ENCODE data around the gene PCBP3. TPM values are rescaled to one million over a fixed set of nuclear protein-coding genes. Genes with fewer than 3 reads are reported as not detected.

The PCBP3 gene
- total RNA-seq, 1 experiment from 2014 or later = 10.9 TPM

DNA sequence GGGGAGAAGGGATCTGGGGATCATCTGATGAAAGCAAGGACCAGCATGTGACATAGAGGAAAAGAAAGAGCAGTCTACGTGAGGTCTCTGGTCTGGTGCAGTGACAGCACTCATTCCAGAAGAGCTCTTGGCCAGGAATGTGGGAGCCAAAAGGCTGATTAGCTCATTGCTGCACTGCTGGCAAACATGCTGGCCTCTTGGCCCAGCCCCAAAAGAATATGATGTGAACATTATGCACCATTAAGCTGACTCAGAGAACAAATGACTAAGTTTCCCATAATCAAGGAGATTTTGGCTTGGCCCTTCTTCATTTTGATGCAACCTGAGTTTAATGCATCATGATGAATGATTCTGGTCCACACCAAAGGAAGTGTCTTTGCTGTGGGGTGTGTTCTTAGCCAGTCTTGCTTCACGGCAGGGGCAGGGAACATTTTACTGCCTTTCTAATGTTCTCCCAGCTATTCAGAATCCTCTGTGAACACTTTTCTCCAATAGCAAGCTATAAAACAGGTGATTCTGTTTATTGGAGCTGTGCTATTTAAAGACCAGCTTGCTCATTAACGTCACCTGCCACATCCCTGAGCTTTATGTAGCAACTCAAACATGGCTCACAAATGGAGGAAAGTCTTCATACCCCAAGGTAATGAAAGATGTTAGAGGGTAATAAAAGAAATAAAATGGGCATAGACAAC, 55.1 kb downstream of the PCBP3 start:
- Mint-ChIP-seq H3K9me3 (0 out of 5 replicates have a peak, but pooled peaks cover 2 to 7% of the 10 kb centered on the region in 2 experiments), H3K4me3 (no peak overlapping the region), H3K27ac (no peak overlapping the region), H3K36me3 (ENCODE audit: insufficient read depth in 1 of 3, low read depth in 3 of 3) (no peaks in the 10 kb centered on the region; a peak in 2 of 7 replicates), H3K4me1 (no peaks in the 10 kb centered on the region), H3K27me3 (ENCODE audit: low read depth) (no peaks in the 10 kb centered on the region)
- no peak overlapping the region for H2BK120ac ChIP-seq (ENCODE audit: low read depth, low read length, poor library complexity, severe bottlenecking)
- no peak overlapping the region for H3K23ac ChIP-seq (ENCODE audit: insufficient read length, low read depth, low read length)
- no peak overlapping the region for H2AK5ac ChIP-seq (ENCODE audit: insufficient read length, low read length)
- no peak for DNase-seq
- H2AFZ ChIP-seq (ENCODE audit: low read length) = no peak overlapping the region
- H3K4me1 ChIP-seq (ENCODE audit: insufficient read depth, low read length) = no peaks in the 10 kb centered on the region
- H3K79me2 ChIP-seq (ENCODE audit: insufficient read depth, low read length) = no peaks in the 10 kb centered on the region
- TF ChIP-seq, protein P1, sequence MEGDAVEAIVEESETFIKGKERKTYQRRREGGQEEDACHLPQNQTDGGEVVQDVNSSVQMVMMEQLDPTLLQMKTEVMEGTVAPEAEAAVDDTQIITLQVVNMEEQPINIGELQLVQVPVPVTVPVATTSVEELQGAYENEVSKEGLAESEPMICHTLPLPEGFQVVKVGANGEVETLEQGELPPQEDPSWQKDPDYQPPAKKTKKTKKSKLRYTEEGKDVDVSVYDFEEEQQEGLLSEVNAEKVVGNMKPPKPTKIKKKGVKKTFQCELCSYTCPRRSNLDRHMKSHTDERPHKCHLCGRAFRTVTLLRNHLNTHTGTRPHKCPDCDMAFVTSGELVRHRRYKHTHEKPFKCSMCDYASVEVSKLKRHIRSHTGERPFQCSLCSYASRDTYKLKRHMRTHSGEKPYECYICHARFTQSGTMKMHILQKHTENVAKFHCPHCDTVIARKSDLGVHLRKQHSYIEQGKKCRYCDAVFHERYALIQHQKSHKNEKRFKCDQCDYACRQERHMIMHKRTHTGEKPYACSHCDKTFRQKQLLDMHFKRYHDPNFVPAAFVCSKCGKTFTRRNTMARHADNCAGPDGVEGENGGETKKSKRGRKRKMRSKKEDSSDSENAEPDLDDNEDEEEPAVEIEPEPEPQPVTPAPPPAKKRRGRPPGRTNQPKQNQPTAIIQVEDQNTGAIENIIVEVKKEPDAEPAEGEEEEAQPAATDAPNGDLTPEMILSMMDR (conservative IDR thresholded peaks at IDR 0.05) = no peak
- no peak overlapping the region for H2BK15ac ChIP-seq (ENCODE audit: low read depth, low read length)
- no peak overlapping the region for H3K27ac ChIP-seq (ENCODE audit: insufficient read length, low read depth, low read length)
- no peak overlapping the region for H3K56ac ChIP-seq (ENCODE audit: insufficient read length, low read depth, low read length)
- H3K27me3 ChIP-seq (ENCODE audit: insufficient read depth, low read length) = no peaks in the 10 kb centered on the region
- no peaks in the 10 kb centered on the region for H3K9me3 ChIP-seq (ENCODE audit: control insufficient read depth, low read depth, low read length)
- no peaks in the 10 kb centered on the region for H4K20me1 ChIP-seq (ENCODE audit: control insufficient read depth, insufficient read depth, insufficient read length)
- H3K18ac ChIP-seq (ENCODE audit: insufficient read length, low read depth, low read length) = no peak overlapping the region
- H3K4ac ChIP-seq (ENCODE audit: low read depth, low read length) = no peak overlapping the region
- no peak overlapping the region for H3T11ph ChIP-seq (ENCODE audit: low read length)
- H3K9ac ChIP-seq (ENCODE audit: extremely low read depth, insufficient read length, low read length) = no peak overlapping the region
- H3K23me2 ChIP-seq (ENCODE audit: insufficient read length, low read depth, low read length, poor library complexity, severe bottlenecking) = no peaks in the 10 kb centered on the region
- no peak overlapping the region for H4K91ac ChIP-seq (ENCODE audit: insufficient read length, low read depth, low read length)
- H4K5ac ChIP-seq (ENCODE audit: insufficient read length, low read depth, low read length) = no peak overlapping the region
- no peak overlapping the region for H3K14ac ChIP-seq (ENCODE audit: insufficient read depth, low read length)
- no CpG with 5 or more reads among the region's 3 CpGs for WGBS (ENCODE audit: extremely low coverage, insufficient read length, low lambda C conversion rate)
- H3K79me1 ChIP-seq (ENCODE audit: insufficient read depth, low read depth, low read length, poor library complexity, severe bottlenecking) = no peaks in the 10 kb centered on the region
- no peak overlapping the region for H2BK12ac ChIP-seq (ENCODE audit: insufficient read length, low read depth, low read length)
- H2BK5ac ChIP-seq (ENCODE audit: insufficient read length, low read length) = no peak overlapping the region
- no peak overlapping the region for H3K4me2 ChIP-seq (ENCODE audit: insufficient read depth, insufficient read length, low read length)
- H2BK20ac ChIP-seq (ENCODE audit: low read depth, low read length, poor library complexity, severe bottlenecking) = no peak overlapping the region
- no peak overlapping the region for H4K8ac ChIP-seq (replicated peaks; ENCODE audit: insufficient read length, low read depth, low read length)
